HG03565 (cell line): ENCODE data around the gene MKRN2.
"Not testable (repeated sequence)": the region's sequence is repeated elsewhere in the genome, so short reads cannot be mapped to it uniquely, and the experiment has no call there.

ENCODE experiments used
- ATAC-seq: cut with Tn5 transposase; IDR thresholded peaks from one replicate; pipeline ENCODE4 v1.9.1; 2021; ENCODE audit warnings: mild to moderate bottlenecking, moderate library complexity; ENCODE audit not compliant: unreplicated experiment

The MKRN2 gene

GRCh38 chr3:12629560-12629959 is 72.7 kb downstream of the MKRN2 start:
- no peak for ATAC-seq

- ATAC-seq = no peak
Measured at GRCh38 chr3:12630292-12630691, 73.4 kb downstream of the MKRN2 start.

- not testable (repeated sequence) for ATAC-seq
Measured at GRCh38 chr3:12630843-12631242, 74.0 kb downstream of the MKRN2 start.

- ATAC-seq = no peak
Measured at GRCh38 chr3:12632523-12632922, 75.6 kb downstream of the MKRN2 start.

- no peak for ATAC-seq
Measured at GRCh38 chr3:12633108-12633507, 76.2 kb downstream of the MKRN2 start.
